GM19099 (cell line): ENCODE data around the gene LHPP.

Experiments used
- POLR2A ChIP-seq: IDR thresholded peaks from 3 replicates; pipeline ENCODE4 v1.6.1; 2011; ENCODE audit warnings: low read depth; ENCODE audit not compliant: insufficient read length; ENCODE audit errors: extremely low read depth

The LHPP gene

GRCh38 chr10:124436191-124436638, 25.4 kb upstream of the LHPP start:
- TF ChIP-seq POLR2A = no peak

- no peak for TF ChIP-seq POLR2A
Observed at GRCh38 chr10:124446830-124447750, 14.5 kb upstream of the LHPP start.

GRCh38 chr10:124447751-124448466, 13.7 kb upstream of the LHPP start:
- TF ChIP-seq POLR2A = no peak

GRCh38 chr10:124448696-124449169, 12.9 kb upstream of the LHPP start:
- no peak for TF ChIP-seq POLR2A

GRCh38 chr10:124449170-124450011, 12.2 kb upstream of the LHPP start:
- TF ChIP-seq POLR2A = no peak

GRCh38 chr10:124450012-124450782, 11.4 kb upstream of the LHPP start, which contains the start of gene NKX1-2:
TSS of gene NKX1-2 (minus strand) at chr10:124450035. CDS start at chr10:124449943, 92 bp downstream.
- no peak for TF ChIP-seq POLR2A

- TF ChIP-seq POLR2A = no peak
Observed at GRCh38 chr10:124450783-124451057, 10.9 kb upstream of the LHPP start.

GRCh38 chr10:124451276-124451675, 10.3 kb upstream of the LHPP start:
- no peak for TF ChIP-seq POLR2A

- no peak for TF ChIP-seq POLR2A
Observed at GRCh38 chr10:124453960-124454610, 7.5 kb upstream of the LHPP start.

GRCh38 chr10:124455441-124455840, 6.2 kb upstream of the LHPP start:
- no peak for TF ChIP-seq POLR2A

- TF ChIP-seq POLR2A = no peak
Observed at GRCh38 chr10:124458473-124458872, 3.1 kb upstream of the LHPP start.

- no peak for TF ChIP-seq POLR2A
Observed at GRCh38 chr10:124458889-124459288, 2.7 kb upstream of the LHPP start.

- TF ChIP-seq POLR2A = no peak
Observed at GRCh38 chr10:124459395-124459794, 2.2 kb upstream of the LHPP start.

- no peak for TF ChIP-seq POLR2A
Observed at GRCh38 chr10:124460144-124460543, 1.5 kb upstream of the LHPP start.
